HL-60 (cell line): Measurements from ENCODE around the gene GOLGA8B.
"Not testable (repeated sequence)": the region's sequence is repeated elsewhere in the genome, so short reads cannot be mapped to it uniquely, and the experiment has no call there.

ENCODE experiments used
- DNase-seq, 2 experiments: peaks; one replicate each; pipeline ENCODE4 v3.0.0-alpha.2; 2010 to 2020; ENCODE audit warnings: low read depth in 1 of 2, low spot score in 1 of 2
- H3K27ac ChIP-seq: fragments of 250-450 bp; sonication (Bioruptor Pico); replicated peaks from 2 replicates; pipeline ENCODE4 v1.5.1; 2020; ENCODE audit warnings: mild to moderate bottlenecking, moderate library complexity
- H3K27me3 ChIP-seq: fragments of 250-450 bp; sonication (Bioruptor Pico); 2 replicates; pipeline ENCODE4 v1.5.1; 2021; ENCODE audit warnings: mild to moderate bottlenecking, moderate library complexity; ENCODE audit not compliant: insufficient read depth, poor library complexity, severe bottlenecking
- H3K4me3 ChIP-seq: replicated peaks from 2 replicates; pipeline ENCODE4 v1.5.1; 2011; ENCODE audit warnings: mild to moderate bottlenecking, control low read depth, low read length; ENCODE audit not compliant: insufficient read depth

The GOLGA8B gene

GRCh38 chr15:34535857-34536256 lies 47.6 kb downstream of the GOLGA8B start:
- H3K27ac ChIP-seq, DNase-seq, H3K4me3 ChIP-seq, H3K27me3 ChIP-seq: not testable (repeated sequence)
